Measurements from ENCODE around the gene CA5A. TPM values are rescaled to one million over a fixed set of nuclear protein-coding genes. Genes with fewer than 3 reads are reported as not detected.
"Not testable (repeated sequence)": the region's sequence is repeated elsewhere in the genome, so short reads cannot be mapped to it uniquely, and the experiment has no call there.

The CA5A gene
- total RNA-seq, 1 experiment from 2014 or later, result not detected

DNA sequence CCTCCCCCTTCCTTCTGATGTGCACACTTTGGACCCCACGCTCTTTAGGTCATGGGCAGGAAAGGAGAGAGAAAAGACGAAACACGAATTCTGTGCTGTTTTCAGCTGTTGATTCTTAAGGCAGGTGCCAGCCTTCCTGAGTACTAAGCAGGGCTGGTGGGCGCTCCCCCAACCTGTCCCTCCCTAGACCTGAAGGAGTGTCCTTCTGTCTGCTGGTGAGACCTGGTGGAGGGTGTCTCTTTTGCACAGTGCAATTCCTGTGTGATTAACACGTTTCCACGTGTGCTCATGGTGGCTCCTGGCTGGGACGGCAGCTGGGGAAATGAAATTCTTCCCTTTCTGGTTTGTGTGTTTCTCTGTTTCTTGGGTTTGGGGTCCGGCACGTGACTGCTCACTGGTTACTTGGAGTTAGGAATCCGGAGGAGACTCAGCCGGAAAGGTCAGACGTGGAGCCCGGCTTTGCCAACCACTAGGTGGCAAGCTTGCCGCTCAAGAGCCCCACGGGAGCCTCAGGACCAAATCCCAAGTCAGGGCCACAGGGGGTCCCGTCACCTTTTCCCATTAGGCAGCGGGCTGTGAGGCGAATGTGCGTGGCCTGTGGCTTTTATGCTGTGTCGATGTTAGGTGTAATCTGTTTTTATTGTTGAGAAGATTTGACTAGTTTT lies 46.9 kb upstream of the CA5A start:
- not testable (repeated sequence) for H3K4me1 Mint-ChIP-seq (ENCODE audit: insufficient read depth, unreplicated experiment); BruUV-seq (replicated peaks)
- peaks cover 41% of the 10 kb centered on the region for H3K36me3 Mint-ChIP-seq (ENCODE audit: insufficient read depth, unreplicated experiment)

DNA sequence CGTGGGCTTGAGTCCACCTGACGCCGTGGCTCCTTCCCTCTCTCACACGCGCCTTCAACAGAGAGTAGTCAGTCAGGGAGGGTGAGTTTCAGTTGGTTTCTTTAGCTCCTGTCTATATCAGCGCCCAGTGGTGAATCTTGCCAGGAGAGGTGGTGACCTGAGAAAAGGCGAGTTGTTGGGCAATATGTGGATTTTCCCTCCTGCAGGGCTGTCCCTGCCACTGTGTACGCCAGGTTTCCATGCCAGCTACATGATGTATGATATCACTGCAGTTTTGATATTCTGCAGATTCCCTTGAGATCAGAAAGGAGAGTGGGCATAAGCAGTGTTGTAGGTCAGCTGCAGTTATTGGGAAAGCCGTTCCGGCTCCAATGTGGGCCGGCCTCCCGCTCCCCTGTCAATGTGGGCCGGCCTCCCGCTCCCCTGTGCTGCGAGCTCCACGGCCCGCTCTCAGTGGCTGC lies 46.3 kb upstream of the CA5A start:
- no peak overlapping the region for H3K27ac Mint-ChIP-seq (ENCODE audit: low read depth, unreplicated experiment)
- ChIA-PET POLR2A (no interaction called here), CTCF (interaction anchor here (0.6 to 1.2 kb wide), 3 partner anchors 27 to 454 kb away, joined by 3 to 5 read pairs (median 4); no protein-coding TSS in a partner anchor)
- intact Hi-C loops (cut with micrococcal nuclease), result no loop called here
- H3K4me3 Mint-ChIP-seq (ENCODE audit: unreplicated experiment), result no peak overlapping the region
- DNase-seq (ENCODE audit: unreplicated experiment), result no peak
- H3K9me3 Mint-ChIP-seq (ENCODE audit: unreplicated experiment), result no peaks in the 10 kb centered on the region
- H3K27me3 Mint-ChIP-seq (ENCODE audit: insufficient read depth, unreplicated experiment), result no peaks in the 10 kb centered on the region
- no peaks in the 10 kb centered on the region for H3K4me1 Mint-ChIP-seq (ENCODE audit: insufficient read depth, unreplicated experiment)
- TF ChIP-seq, protein P1, sequence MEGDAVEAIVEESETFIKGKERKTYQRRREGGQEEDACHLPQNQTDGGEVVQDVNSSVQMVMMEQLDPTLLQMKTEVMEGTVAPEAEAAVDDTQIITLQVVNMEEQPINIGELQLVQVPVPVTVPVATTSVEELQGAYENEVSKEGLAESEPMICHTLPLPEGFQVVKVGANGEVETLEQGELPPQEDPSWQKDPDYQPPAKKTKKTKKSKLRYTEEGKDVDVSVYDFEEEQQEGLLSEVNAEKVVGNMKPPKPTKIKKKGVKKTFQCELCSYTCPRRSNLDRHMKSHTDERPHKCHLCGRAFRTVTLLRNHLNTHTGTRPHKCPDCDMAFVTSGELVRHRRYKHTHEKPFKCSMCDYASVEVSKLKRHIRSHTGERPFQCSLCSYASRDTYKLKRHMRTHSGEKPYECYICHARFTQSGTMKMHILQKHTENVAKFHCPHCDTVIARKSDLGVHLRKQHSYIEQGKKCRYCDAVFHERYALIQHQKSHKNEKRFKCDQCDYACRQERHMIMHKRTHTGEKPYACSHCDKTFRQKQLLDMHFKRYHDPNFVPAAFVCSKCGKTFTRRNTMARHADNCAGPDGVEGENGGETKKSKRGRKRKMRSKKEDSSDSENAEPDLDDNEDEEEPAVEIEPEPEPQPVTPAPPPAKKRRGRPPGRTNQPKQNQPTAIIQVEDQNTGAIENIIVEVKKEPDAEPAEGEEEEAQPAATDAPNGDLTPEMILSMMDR (IDR thresholded peaks at IDR 0.05; ENCODE audit: unreplicated experiment), result no peak
- BruUV-seq (replicated peaks), result no TSS peak
- H3K36me3 Mint-ChIP-seq (ENCODE audit: insufficient read depth, unreplicated experiment), result peaks cover 41% of the 10 kb centered on the region

More for the DNA sequence above, 46.9 kb upstream of the CA5A start:
- TF ChIP-seq, protein P1 (IDR thresholded peaks at IDR 0.05; ENCODE audit: unreplicated experiment), result peak; percentile 11
- H3K27ac Mint-ChIP-seq (ENCODE audit: low read depth, unreplicated experiment); H3K9me3 Mint-ChIP-seq (ENCODE audit: unreplicated experiment); H3K27me3 Mint-ChIP-seq (ENCODE audit: insufficient read depth, unreplicated experiment); DNase-seq (ENCODE audit: unreplicated experiment); H3K4me3 Mint-ChIP-seq (ENCODE audit: unreplicated experiment); intact Hi-C loops (cut with micrococcal nuclease); POLR2A ChIA-PET: not testable (repeated sequence)
- CTCF ChIA-PET, result interaction anchor here (0.8 to 1.2 kb wide), 2 partner anchors 26 to 453 kb away, joined by 3 to 5 read pairs; no protein-coding TSS in a partner anchor

DNA sequence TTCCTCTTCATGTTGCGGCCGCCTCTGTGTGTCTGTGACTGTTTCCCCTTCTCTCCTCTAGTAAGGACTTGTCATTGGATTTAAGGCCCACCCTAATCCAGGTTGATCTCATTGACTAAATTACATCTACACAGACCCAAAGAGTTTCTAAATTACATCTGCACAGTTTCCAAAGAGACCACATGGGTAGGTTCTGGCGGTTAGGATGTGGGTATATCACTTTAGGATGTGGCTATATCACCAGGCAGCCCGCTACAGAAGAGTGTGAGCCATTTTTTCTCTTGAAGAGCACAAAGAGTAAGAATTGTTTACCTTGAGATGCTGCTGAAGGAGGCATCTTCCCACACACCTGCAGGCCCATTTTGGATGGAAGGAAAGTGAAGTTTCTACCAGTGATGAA lies 45.0 kb upstream of the CA5A start:
- intact Hi-C loops (cut with micrococcal nuclease); H3K27me3 Mint-ChIP-seq (ENCODE audit: insufficient read depth, unreplicated experiment); CTCF ChIA-PET; POLR2A ChIA-PET; DNase-seq (ENCODE audit: unreplicated experiment); H3K4me3 Mint-ChIP-seq (ENCODE audit: unreplicated experiment); BruUV-seq (replicated peaks); H3K4me1 Mint-ChIP-seq (ENCODE audit: insufficient read depth, unreplicated experiment); H3K9me3 Mint-ChIP-seq (ENCODE audit: unreplicated experiment); H3K27ac Mint-ChIP-seq (ENCODE audit: low read depth, unreplicated experiment): not testable (repeated sequence)
- peaks cover 38% of the 10 kb centered on the region for H3K36me3 Mint-ChIP-seq (ENCODE audit: insufficient read depth, unreplicated experiment)

DNA sequence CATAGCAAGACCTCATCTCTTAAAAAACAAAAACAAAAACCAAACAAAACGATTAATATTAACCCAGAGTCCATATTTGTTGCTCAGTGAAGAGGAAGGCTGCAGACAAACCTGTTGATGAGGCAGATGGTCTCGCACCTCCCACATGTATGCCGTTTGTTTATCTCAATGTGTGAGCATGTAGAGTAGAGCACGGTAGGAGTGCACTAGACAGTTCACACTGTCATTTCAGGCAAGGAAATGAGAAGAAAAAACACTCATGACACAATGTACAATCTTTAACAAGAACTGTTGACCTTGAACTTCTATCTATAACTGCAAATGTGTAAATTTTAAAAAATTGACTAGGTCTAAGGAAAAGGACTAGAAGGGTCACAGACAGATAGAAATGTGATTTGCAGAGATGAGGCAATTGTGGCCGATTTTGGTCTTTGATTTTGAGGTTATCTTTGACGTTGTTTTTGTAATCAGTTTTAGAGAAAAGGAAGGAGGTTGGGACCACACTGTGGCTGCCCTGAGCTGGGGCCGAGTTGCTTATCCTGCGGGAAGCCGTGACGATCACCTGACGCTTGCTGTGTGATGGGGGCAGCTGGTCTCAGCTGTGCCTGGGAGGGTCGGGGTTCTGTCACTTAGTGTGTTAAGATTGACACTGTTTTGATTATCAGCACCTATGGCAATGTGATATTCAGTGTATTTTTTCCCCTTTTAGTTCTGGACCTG lies 43.7 kb upstream of the CA5A start:
- peaks cover 27% of the 10 kb centered on the region for H3K36me3 Mint-ChIP-seq (ENCODE audit: insufficient read depth, unreplicated experiment)
- H3K4me1 Mint-ChIP-seq (ENCODE audit: insufficient read depth, unreplicated experiment); H3K27me3 Mint-ChIP-seq (ENCODE audit: insufficient read depth, unreplicated experiment); H3K27ac Mint-ChIP-seq (ENCODE audit: low read depth, unreplicated experiment); H3K9me3 Mint-ChIP-seq (ENCODE audit: unreplicated experiment); POLR2A ChIA-PET; DNase-seq (ENCODE audit: unreplicated experiment); CTCF ChIA-PET; intact Hi-C loops (cut with micrococcal nuclease); H3K4me3 Mint-ChIP-seq (ENCODE audit: unreplicated experiment); BruUV-seq (replicated peaks): not testable (repeated sequence)

DNA sequence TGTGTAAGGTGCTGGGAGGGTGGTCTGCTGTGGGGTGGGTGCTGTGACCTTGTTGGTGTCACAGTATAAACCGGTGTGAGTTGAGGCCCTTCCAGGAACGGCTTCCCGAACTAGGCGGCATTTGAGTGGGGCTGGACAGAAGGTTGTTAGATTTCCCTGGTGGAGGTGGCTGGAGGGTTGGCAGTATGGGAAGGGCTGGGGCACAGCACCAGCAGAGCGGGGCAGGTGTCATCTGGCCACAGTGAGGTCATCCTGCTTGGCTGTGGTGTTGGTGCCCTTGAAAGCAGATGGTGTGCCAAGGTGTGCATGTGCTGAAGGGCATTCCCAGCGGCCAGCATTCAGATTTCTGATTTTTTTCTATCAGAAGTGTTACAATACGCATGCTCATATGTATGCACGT lies 43.0 kb upstream of the CA5A start:
- BruUV-seq (replicated peaks), result no TSS peak
- H3K27ac Mint-ChIP-seq (ENCODE audit: low read depth, unreplicated experiment), result no peak overlapping the region
- no peaks in the 10 kb centered on the region for H3K27me3 Mint-ChIP-seq (ENCODE audit: insufficient read depth, unreplicated experiment)
- peaks cover 25% of the 10 kb centered on the region for H3K36me3 Mint-ChIP-seq (ENCODE audit: insufficient read depth, unreplicated experiment)
- no peak for DNase-seq (ENCODE audit: unreplicated experiment)
- H3K4me3 Mint-ChIP-seq (ENCODE audit: unreplicated experiment), result no peak overlapping the region
- H3K9me3 Mint-ChIP-seq (ENCODE audit: unreplicated experiment), result no peaks in the 10 kb centered on the region
- CTCF ChIA-PET, result no interaction called here
- TF ChIP-seq, protein P1 (IDR thresholded peaks at IDR 0.05; ENCODE audit: unreplicated experiment), result no peak
- H3K4me1 Mint-ChIP-seq (ENCODE audit: insufficient read depth, unreplicated experiment), result no peaks in the 10 kb centered on the region
- POLR2A ChIA-PET, result no interaction called here
- intact Hi-C loops (cut with micrococcal nuclease), result no loop called here

Data from MCF 10A (cell line).